Measurements from ENCODE around the gene PNCK.

PNCK gene

DNA sequence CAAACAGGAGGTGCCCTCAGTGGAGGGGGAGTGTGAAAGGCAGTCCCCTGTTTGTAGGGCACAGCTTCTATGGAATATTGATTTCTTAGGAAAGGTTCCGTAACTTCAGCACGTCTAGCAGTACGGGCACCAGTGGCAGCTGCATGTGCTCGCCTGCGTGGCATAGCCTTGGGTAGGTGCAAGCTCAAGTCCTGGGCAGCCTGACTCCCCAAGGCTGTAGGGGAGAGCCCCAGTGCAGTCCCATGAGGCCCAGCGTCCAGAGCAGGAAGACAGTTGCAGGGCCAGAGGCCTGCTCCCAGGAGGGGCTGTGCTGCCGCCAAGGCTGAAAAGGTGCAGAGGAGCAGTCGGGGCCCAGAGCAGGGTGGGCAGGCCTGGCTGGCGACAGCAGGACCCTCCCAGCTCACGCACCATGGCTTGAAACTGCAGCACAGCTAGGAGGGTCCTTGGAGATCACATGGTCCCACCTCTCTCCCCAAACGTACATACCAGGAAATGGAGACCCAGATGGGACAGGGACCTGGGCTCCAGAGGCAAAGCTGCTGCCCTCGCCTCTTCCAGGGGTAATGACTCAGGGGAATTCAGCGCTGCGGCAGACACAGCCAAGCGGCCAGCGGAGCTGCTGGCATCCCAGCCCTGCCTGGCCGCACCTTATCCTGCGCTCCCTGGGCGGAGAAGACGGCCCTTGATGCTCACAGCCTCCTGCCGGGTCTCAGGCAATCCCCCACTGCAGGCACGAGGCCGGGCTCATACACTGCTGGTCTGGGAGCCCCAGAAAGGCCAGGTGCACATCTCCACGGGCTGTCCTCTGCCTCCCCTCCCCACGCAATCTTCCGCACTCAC, 32.7 kb downstream of the PNCK start:
- DNase-seq (ENCODE audit: low spot score) = no peak

DNA sequence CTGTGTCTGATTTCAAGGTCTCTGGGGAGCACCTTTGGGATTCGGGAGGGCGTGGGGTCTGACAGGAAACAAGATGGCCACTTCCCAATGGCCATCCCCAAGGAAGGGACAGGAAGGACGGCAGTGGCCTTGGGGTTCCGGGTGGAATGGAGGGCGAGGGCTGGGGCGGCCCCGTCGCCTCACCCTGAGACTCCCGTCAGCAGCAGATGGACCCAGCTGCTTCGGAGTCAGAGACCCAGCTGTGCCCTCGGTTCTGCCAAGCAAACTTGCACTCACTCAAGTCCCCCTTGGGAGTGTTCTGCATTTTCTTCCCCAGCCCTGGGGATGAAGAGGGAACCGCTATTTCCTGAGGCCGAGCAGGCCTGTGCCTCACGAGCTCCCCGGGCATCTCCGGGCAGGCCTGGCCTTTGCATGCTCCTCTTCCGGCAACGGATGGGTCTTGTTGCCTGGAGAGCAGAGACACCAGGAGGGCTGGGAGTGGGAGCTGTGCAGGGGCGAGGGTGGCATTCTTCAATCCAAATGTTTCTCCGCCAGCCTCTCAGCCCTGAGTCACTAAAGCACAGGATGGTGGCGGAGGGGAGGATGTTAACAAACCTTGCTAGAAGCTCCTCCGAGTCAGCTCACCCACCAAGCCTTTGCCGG, 33.4 kb downstream of the PNCK start:
- DNase-seq (ENCODE audit: low spot score) = no peak

DNA sequence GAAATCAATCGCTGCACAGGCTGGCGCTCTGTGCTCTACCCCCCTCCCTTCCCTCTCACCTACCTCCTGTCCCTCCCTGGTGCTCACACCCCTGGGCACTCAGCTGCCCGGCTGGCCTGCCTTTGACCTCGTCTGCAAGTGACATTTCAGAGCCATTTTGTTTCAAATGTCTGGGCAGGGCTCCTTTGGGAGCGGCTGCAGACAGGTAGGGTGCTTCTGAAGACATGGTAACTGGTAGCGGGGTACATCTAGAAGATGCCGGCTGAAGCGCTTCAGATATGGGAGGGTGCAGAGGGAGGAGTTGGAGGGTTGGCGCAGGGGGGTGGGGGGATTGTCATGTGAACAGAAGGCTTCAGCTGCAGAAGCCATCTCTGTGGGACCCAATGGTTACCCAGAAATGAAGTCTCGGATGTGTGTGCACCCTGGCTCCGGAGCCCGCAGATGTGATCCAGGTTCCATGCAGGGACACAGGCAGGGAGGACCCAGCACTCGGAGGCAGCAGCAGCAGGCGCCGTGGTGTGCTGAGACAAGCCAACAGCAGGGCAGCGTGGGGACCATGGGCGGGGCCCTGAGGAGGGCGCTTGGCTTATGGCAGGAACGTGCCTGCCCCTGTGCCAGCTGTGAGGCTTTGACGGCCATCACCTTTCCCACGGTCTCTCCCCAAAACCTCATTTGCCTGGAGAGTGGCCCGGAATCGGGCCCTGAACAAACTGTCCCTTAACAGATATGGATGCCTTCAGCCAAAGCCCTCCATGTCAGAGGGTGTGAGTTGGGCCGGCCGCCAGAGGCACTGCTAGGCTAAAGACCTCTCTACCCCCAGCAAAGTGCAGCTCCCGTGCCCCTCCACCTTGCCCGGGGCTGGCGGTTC, 34.2 kb downstream of the PNCK start:
- DNase-seq (ENCODE audit: low spot score) = no peak

DNA sequence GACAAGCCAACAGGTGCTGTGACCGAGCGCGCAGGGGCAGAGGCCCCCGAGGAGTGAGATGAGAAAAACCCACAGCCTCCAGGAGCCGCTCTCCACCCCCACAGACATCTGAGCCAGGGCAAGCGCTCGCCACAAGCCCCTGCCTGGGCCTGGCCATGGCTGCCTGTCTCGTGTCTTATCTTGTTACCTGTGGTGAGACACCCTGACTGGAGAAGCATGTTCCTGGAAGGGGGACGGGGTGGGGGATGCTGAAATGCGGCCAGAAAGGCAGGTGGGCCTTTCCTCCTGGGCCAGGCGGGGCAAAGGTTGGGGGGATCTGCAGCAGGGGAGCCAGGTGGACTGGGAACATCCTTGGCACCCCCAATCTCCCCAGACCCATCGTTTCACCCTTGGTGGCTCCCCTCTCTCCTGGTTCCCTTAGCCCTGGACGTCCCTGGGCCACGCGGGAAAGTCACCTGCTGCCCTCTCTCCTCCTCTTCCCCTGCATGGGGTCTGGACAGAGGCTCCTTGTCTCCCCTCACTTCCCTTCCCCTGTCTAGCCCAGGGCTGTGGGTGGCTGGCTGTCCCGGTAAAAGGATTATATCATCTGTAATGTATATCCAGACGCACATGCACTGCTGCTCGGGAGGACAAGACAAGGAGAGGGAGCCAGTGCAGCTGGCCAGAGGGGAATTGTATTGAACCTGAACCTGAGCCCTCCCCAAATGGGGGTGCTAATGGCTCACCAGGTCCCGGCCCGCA, 35.0 kb downstream of the PNCK start:
- DNase-seq (ENCODE audit: low spot score) = no peak

DNA sequence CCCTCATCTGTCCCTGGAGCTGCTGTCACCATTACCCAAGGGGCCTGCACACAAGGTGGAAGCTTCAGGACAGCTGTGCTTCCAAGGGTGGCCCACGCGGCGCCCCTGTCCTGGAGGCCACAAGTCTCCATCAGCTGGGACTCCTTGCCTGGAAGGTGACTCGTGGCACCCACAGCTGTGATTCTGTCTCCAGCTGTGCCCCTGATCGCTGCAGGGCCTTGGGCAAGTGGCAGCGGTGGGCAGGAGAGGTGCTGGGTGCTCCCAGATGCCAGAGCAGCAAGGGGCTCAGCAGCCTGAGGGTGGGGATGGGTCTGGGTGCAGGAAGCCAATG, 35.6 kb downstream of the PNCK start:
- no peak for DNase-seq (ENCODE audit: low spot score)

GRCh38 chrX:153637121-153638040, 36.2 kb downstream of the PNCK start:
- DNase-seq (ENCODE audit: low spot score) = no peak

GRCh38 chrX:153636716-153637115, 36.9 kb downstream of the PNCK start:
- DNase-seq (ENCODE audit: low spot score) = no peak

DNA sequence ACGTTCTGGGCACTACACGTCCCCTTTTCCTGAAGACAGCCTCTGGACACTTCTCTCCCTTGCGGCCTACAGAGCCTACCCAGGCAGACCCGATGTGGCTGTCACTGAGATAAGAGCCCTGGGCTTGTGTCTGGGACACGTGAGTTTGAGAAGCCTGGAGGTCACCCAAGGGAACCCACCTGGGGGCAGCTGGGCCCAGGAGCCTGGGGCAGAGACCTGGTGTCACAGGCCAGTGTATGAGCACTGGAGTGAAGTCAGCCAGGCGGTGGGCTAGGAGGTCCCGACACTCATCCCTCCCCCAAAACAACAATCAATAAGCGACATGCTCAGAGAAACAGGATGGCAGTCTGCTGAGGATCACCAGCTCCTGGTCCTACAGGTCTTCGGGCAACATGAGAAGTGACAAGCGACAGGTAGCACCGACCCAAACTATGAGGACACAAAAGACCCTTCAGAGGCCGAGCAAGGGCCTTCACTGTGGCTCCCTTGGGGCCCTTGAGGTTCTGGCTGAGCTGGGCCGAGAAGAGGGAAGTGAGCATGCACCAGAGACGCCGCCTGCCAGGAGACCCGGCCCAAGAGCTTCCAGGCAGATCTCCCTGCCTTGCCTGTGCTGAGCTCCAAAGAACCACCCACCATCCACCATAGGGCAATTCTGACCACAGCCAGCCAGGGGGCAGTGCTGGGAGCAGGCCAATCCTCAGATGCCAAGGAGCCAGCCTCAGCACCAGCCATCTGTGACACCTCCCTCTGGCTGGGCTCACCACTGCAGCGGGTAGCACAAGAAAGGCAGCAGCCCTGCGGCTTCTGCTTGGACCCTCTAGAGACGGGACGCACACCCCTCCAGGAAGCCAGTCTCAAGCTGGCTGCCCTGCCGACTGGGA, 37.6 kb downstream of the PNCK start:
- DNase-seq (ENCODE audit: low spot score) = no peak

DNA sequence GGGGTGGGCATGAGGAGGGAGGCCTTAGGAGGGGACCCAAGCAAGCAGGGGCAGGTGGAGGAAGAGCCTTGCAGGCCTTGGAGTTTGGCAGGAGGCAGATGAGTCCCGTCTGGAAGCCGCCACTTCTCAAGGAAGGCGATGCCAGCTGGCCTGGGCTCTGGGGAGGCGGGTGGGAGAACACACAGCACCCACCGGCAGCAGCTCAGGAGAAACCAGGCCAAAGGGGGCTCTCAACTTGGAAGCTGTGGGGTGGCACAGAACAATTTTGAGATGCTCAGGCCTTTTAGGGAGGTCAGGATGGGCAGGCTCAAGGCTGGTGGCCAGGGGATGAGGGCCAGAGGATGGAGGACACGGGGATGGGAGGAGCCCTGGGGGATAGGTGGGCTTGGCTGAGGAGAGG, 38.2 kb downstream of the PNCK start:
- DNase-seq (ENCODE audit: low spot score) = no peak

DNA sequence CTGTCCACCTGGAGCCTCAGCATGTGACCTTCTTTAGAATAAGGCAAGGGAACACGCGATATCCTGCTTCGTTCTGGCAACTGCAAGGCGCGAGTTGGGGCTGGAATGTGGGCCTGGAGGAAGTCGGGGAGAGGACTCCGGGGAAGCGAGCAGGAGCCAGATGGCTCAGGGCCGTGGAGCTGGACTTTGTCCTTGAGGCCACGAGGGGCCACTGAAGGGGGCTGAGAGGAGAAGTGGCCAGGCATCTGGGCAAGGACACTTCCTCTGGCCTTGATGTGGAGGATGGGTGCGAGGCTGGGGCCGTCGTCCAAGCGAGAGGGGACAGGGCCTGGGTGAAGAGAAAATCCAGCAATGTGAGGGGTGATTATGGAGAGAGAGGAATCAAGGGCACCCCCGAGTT, 38.8 kb downstream of the PNCK start:
- no peak for DNase-seq (ENCODE audit: low spot score)

DNA sequence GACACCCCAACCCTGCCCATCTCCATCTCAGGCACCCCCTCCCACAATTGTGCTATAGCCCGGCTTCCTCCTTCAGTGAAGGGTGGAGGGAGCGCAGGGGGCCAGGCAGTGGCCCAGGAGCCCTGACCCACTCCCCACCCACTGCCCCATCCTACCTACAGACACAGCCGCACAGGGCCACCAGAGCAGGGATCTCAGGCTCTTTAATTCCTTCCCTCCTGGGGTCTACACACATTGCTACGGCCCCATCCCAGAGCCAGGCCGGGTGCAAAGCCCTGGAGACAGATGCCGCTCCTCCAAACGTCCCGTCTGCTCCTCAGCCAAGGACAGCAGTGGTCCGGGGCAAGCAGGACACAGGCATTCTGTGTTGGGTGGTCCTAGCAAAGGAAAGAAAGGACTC, 39.4 kb downstream of the PNCK start:
- no peak for DNase-seq (ENCODE audit: low spot score)

DNA sequence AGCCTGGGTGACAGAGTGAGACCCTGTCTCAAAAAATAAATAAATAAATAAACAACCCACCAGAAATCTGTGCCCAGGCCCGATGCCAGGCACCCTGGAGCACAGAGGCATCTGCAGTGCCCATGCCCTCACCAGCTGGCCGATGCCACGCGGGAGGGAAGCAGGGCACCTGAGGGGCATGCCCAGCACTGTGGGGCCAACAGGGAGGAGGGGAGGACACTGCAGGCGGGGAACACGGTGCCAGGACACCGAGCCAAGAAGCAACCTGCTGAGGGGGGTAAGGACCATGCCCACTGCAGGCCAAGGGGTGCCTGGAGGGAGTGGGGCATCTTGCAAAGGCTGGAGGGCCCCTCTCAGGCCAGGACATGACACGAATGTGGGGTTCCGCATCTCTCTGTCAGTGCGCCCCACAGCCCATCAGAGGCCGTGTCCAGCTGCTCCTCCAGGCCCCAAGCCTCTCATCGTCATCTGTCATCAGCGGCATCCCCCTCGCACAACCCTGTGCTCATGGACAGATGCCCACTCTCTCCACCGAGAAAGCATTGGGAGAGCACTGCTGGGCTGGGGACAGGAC, 39.9 kb downstream of the PNCK start:
- no peak for DNase-seq (ENCODE audit: low spot score)

GRCh38 chrX:153633048-153633447, 40.6 kb downstream of the PNCK start:
- no peak for DNase-seq (ENCODE audit: low spot score)

GRCh38 chrX:153632595-153632946, 41.0 kb downstream of the PNCK start:
- DNase-seq (ENCODE audit: low spot score) = no peak

DNA sequence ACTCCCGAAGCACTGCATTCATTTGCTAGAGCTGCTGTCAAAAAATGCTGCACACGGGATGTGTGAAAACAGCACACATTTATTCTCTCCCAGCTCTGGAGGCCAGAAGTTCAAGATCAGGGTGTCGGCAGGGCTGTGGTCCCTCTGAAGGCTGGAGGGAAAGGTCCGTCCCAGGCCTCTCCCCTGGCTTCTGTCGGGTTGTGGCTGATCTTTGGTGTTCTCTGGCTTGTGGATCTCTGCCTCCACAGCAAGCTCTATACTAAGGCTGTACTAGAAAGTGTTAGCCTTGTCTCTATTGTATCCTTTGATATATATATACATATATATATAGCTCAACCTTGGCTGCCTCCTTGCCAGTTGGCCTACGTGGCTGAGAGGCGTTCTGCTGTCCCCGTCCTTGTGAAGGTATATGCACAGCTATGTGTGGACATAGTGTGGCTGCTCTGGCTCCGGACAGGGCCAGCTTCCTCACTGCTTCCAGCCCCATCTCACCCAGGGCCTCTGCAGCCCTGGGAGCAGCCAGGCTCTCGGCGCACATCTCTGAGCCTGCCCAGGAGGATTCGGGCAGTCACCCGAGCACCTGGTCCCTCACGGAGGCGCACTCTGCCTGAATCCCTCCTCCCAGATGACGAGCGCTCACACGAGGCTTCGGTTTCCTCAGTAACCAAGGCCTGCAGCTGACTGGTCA, 41.6 kb downstream of the PNCK start:
- DNase-seq (ENCODE audit: low spot score) = no peak

GRCh38 chrX:153631346-153631745, 42.3 kb downstream of the PNCK start:
- no peak for DNase-seq (ENCODE audit: low spot score)

DNA sequence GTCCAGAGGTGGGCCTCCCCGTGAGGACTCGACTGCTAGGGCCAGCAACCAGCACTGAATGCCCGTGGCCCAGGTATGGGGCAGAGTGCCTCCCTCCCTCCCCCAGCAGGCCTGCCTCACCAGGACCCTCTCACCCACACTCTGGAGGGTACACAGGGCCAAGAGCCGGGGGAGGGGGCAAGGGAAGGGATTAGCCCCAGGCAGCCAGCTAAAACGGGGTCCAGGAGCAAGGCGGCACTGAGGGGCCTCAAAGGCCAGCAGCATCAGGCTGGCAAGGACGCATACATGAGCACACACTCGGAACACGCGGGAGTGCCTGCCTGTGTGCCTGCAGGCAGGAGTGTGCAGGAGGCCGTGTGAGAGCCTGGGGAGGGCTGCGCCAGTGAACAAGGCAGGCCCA, 44.9 kb downstream of the PNCK start:
- DNase-seq (ENCODE audit: low spot score) = no peak

DNA sequence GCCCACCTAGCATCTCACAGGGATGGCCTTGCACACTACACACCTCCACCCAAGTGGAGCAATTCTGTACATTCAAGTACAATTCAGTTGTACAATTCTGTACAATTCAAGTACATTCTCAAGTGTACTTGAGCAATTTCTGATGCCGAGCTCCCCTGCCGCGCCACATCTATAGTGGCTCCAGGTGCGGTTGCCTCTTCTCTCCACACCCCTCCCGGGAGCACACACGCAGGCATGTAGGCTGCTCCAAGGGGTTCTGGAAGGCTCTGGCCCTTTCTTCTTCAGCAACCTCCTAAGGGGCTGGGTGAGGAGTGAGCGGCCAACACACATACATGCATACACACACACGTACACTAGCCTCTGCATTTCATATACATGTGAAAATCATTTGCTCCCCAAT, 45.5 kb downstream of the PNCK start:
- DNase-seq (ENCODE audit: low spot score) = no peak

- DNase-seq (ENCODE audit: low spot score) = no peak
These were observed 45.9 kb downstream of the PNCK start for GRCh38 chrX:153627675-153628111.

Data from globus pallidus (tissue), 1 donor.